HCT116 (cell line): ENCODE results near the gene PLEKHM3.

Source experiments
- CEBPB ChIP-seq: IDR thresholded peaks from 2 replicates; pipeline ENCODE4 v1.6.1; 2012; ENCODE audit warnings: low read depth
- CTCF ChIP-seq, 3 experiments: fragments of 200-600 bp in 1 of 3; sonication (generic) in 1 of 3; IDR thresholded peaks in 2 of 3; conservative IDR thresholded peaks in 1 of 3; 2 replicates each; pipeline ENCODE4 v1.5.1; 2012 to 2017; ENCODE audit warnings: low read depth in 2 of 3, low read length in 2 of 3, antibody characterized with exemption in 1 of 3, borderline replicate concordance in 1 of 3, control low read depth in 1 of 3, mild to moderate bottlenecking in 1 of 3, mixed read lengths in 1 of 3, mixed run types in 1 of 3, moderate library complexity in 1 of 3; ENCODE audit not compliant: insufficient read depth in 1 of 3
- EGR1 ChIP-seq: IDR thresholded peaks from 2 replicates; pipeline ENCODE4 v1.6.1; 2012; ENCODE audit warnings: low read depth
- EZH2phosphoT487 ChIP-seq: fragments of 200-600 bp; IDR thresholded peaks from 2 replicates; pipeline ENCODE4 v1.6.1; 2018; ENCODE audit warnings: antibody characterized with exemption, borderline replicate concordance
- POLR2A ChIP-seq: IDR thresholded peaks from 2 replicates; pipeline ENCODE4 v1.7.0; 2011; ENCODE audit warnings: borderline replicate concordance; ENCODE audit not compliant: insufficient read depth, insufficient read length; ENCODE audit errors: extremely low read depth
- SIN3A ChIP-seq: IDR thresholded peaks from 2 replicates; pipeline ENCODE4 v1.6.1; 2012; ENCODE audit warnings: low read depth

- no peak for TF ChIP-seq SIN3A
- TF ChIP-seq CTCF (IDR thresholded peaks at IDR 0.05 in 2 of 3, conservative IDR thresholded peaks at IDR 0.05 in 1 of 3; ENCODE audit: borderline replicate concordance in 1 of 3, insufficient read depth in 1 of 3, low read depth in 2 of 3, low read length in 2 of 3) = no peak
- TF ChIP-seq POLR2A = no peak
- TF ChIP-seq EZH2phosphoT487 = no peak
- TF ChIP-seq CEBPB = no peak
- no peak for TF ChIP-seq EGR1
Measured at GRCh38 chr2:207807516-207807915, 217.8 kb downstream of the PLEKHM3 start.
